K562 (cell line): ENCODE results near the gene POLA1. TPM values are rescaled to one million over a fixed set of nuclear protein-coding genes. Genes with fewer than 3 reads are reported as not detected.

ENCODE experiments used
- ATAC-seq: fragments of 200-7000 bp; cut with Tn5 transposase; 3 replicates; pipeline ENCODE4 v1.9.1; 2020; ENCODE audit warnings: moderate library complexity
- BruUV-seq: library from RNA; stranded (reverse); fragments of 400-500 nt; replicated peaks from 2 replicates; lab custom pipeline; 2021; lab: Mats Ljungman, UMichigan
- CTCF ChIA-PET: fragments of 300-600 bp; formaldehyde crosslinking; extraction: SDS; loops from one replicate; lab custom pipeline; 2021; ENCODE audit warnings: low intra/inter-chr PET ratio; lab: Yijun Ruan, JAX
- POLR2A ChIA-PET: fragments of 300-600, 350-650 bp; sonication (Branson Sonifier 250); formaldehyde crosslinking; extraction: SDS; loops from one replicate; lab custom pipeline; 2021; ENCODE audit warnings: antibody characterized with exemption, inconsistent platforms; lab: Yijun Ruan, JAX
- DNase-seq, 4 experiments: peaks; one replicate each; pipeline versions ENCODE4 v3.0.0 to v3.0.0-alpha.2; 2011 to 2018; ENCODE audit warnings: low spot score in 3 of 4, mixed read lengths in 3 of 4; ENCODE audit errors: extremely low read depth in 1 of 4
- FAIRE-seq: peaks from 2 replicates; lab custom pipeline; 2011; peaks lifted over from hg19 to GRCh38; lab: Jason Lieb, UNC
- H2AFZ ChIP-seq: 2 replicates; pipeline ENCODE4 v1.6.0; 2011; ENCODE audit warnings: low read depth, low read length, control low read depth, inconsistent platforms
- H3K27ac ChIP-seq: fragments of 200-600 bp; 3 replicates; pipeline ENCODE4 v1.8.0; 2011; ENCODE audit warnings: low read depth, mild to moderate bottlenecking, control low read depth, inconsistent platforms, low read length, moderate library complexity, mixed read lengths; ENCODE audit errors: extremely low read depth
- H3K27me3 ChIP-seq, 2 experiments: fragments of 300-600 bp in 1 of 2; 2 replicates in 1 of 2; 3 replicates in 1 of 2; pipeline versions ENCODE4 v1.6.0 to v1.8.0; 2011; ENCODE audit warnings: inconsistent platforms in 2 of 2, low read length in 2 of 2, mild to moderate bottlenecking in 1 of 2, mixed read lengths in 1 of 2, moderate library complexity in 1 of 2; ENCODE audit not compliant: control insufficient read depth in 2 of 2, insufficient read depth in 2 of 2
- H3K36me3 ChIP-seq: fragments of 300-600 bp; 3 replicates; pipeline ENCODE4 v1.8.0; 2011; ENCODE audit warnings: mild to moderate bottlenecking, low read length, inconsistent platforms; ENCODE audit not compliant: control insufficient read depth, insufficient read depth
- H3K4me1 ChIP-seq, 2 experiments: fragments of 200-600 bp in 1 of 2; replicated peaks in 1 of 2; 2 replicates in 1 of 2; 3 replicates in 1 of 2; pipeline versions ENCODE4 v1.5.1 to v1.8.0; 2011; ENCODE audit warnings: inconsistent platforms in 2 of 2, low read length in 2 of 2, mild to moderate bottlenecking in 1 of 2, mixed read lengths in 1 of 2, moderate library complexity in 1 of 2; ENCODE audit not compliant: control insufficient read depth in 2 of 2, insufficient read depth in 2 of 2
- H3K4me2 ChIP-seq: 2 replicates; pipeline ENCODE4 v1.6.1; 2011; ENCODE audit warnings: low read length, control low read depth, inconsistent platforms, mixed read lengths; ENCODE audit not compliant: insufficient read depth
- H3K4me3 ChIP-seq: fragments of 200-600 bp; sonication (generic), shearing (Covaris generic); 2 replicates; pipeline ENCODE4 v1.5.1; 2016; ENCODE audit warnings: control low read depth, inconsistent platforms
- H3K79me2 ChIP-seq: fragments of 200-600 bp; 3 replicates; pipeline ENCODE4 v1.8.0; 2011; ENCODE audit warnings: low read length, inconsistent platforms; ENCODE audit not compliant: control insufficient read depth, insufficient read depth
- H3K9ac ChIP-seq, 2 experiments: 2 replicates each; pipeline versions ENCODE4 v1.6.0 to v1.6.1; 2011; ENCODE audit warnings: low read depth in 2 of 2, low read length in 2 of 2, control low read depth in 1 of 2, inconsistent platforms in 1 of 2, mild to moderate bottlenecking in 1 of 2, mixed read lengths in 1 of 2; ENCODE audit not compliant: insufficient read depth in 1 of 2
- H3K9me1 ChIP-seq: one replicate; pipeline ENCODE4 v1.6.0; 2011; ENCODE audit warnings: inconsistent platforms, mild to moderate bottlenecking, low read length, moderate library complexity; ENCODE audit not compliant: control insufficient read depth, insufficient read depth
- H3K9me3 ChIP-seq: replicated peaks from 2 replicates; pipeline ENCODE4 v1.5.1; 2011; ENCODE audit warnings: low read depth, low read length, inconsistent platforms; ENCODE audit not compliant: control insufficient read depth, insufficient read depth
- H4K20me1 ChIP-seq: replicated peaks from 2 replicates; pipeline ENCODE4 v1.6.1; 2011; ENCODE audit warnings: low read length, inconsistent platforms, mixed read lengths; ENCODE audit not compliant: control insufficient read depth, insufficient read depth
- ILF3 ChIP-seq: fragments of 450-650 bp; IDR thresholded peaks from 2 replicates; pipeline ENCODE4 v1.6.1; 2018; ENCODE audit warnings: antibody characterized with exemption, mild to moderate bottlenecking, moderate library complexity, borderline replicate concordance
- KAT7 ChIP-seq: sonication (generic); formaldehyde crosslinking; IDR thresholded peaks from 2 replicates; pipeline ENCODE4 v1.8.0; 2022; ENCODE audit warnings: missing genetic modification reagents, mild to moderate bottlenecking, borderline replicate concordance
- NCOA2 ChIP-seq, 2 experiments: fragments of 450-650 bp; IDR thresholded peaks; 2 replicates each; pipeline ENCODE4 v1.6.1; 2018; ENCODE audit warnings: mild to moderate bottlenecking in 2 of 2, moderate library complexity in 1 of 2; ENCODE audit not compliant: partially characterized antibody in 2 of 2
- NFRKB ChIP-seq: fragments of 450-650 bp; IDR thresholded peaks from 2 replicates; pipeline ENCODE4 v1.6.1; 2016; ENCODE audit warnings: low read depth
- POLR2G ChIP-seq: fragments of 200-400 bp; formaldehyde crosslinking; IDR thresholded peaks from 2 replicates; pipeline ENCODE4 v1.6.1; 2017; ENCODE audit warnings: low read depth, mild to moderate bottlenecking, antibody characterized with exemption, low read length, moderate library complexity
- PURB ChIP-seq: sonication (generic); formaldehyde crosslinking; IDR thresholded peaks from 2 replicates; pipeline ENCODE4 v1.9.0; 2021; ENCODE audit warnings: low read depth, mild to moderate bottlenecking, missing genetic modification reagents
- RBM22 ChIP-seq: fragments of 200-400 bp; formaldehyde crosslinking; IDR thresholded peaks from 2 replicates; pipeline ENCODE4 v1.6.1; 2018; ENCODE audit warnings: low read length, low read depth; ENCODE audit not compliant: poor library complexity, severe bottlenecking
- TRIM28 ChIP-seq: fragments of 450-650 bp; IDR thresholded peaks from 2 replicates; pipeline ENCODE4 v1.6.1; 2017
- USF2 ChIP-seq: sonication (generic); formaldehyde crosslinking; IDR thresholded peaks from 2 replicates; pipeline ENCODE4 v1.5.0; 2020; ENCODE audit warnings: missing genetic modification reagents
- ZKSCAN8 ChIP-seq: fragments of 200-800 bp; sonication (Bioruptor generic); IDR thresholded peaks from 2 replicates; pipeline ENCODE4 v1.6.1; 2016; ENCODE audit warnings: missing genetic modification characterization, missing compliant biosample characterization
- ZNF140 ChIP-seq: fragments of 250-450 bp; sonication (Bioruptor Pico); IDR thresholded peaks from 2 replicates; pipeline ENCODE4 v1.8.0; 2021; ENCODE audit warnings: moderate library complexity, mild to moderate bottlenecking, inconsistent platforms
- ZNF696 ChIP-seq: fragments of 250-450 bp; sonication (Bioruptor Pico); conservative IDR thresholded peaks from 2 replicates; pipeline ENCODE4 v1.4.0; 2020; ENCODE audit warnings: mild to moderate bottlenecking, moderate library complexity
- ZNF707 ChIP-seq: fragments of 250-450 bp; sonication (Bioruptor Pico); conservative IDR thresholded peaks from 2 replicates; pipeline ENCODE4 v1.8.0; 2022; ENCODE audit warnings: inconsistent platforms, mild to moderate bottlenecking, moderate library complexity
- WGBS: fragments of 100-300 bp; shearing (Covaris generic); methylation state at CpG from one replicate; pipeline ENCODE4 v1.1.6; 2016; ENCODE audit warnings: low coverage, mixed read lengths; ENCODE audit not compliant: insufficient coverage; ENCODE audit errors: missing lambda C conversion rate; 5-methylcytosine and 5-hydroxymethylcytosine counted together
- in situ Hi-C: fragments of 300-500 bp; cut with MboI; formaldehyde crosslinking; loops from 4 replicates; pipeline ENCODE4 v1.15.0; 2018; ENCODE audit warnings: inconsistent platforms, mixed read lengths
- intact Hi-C: fragments of 100-400 bp; cut with micrococcal nuclease; formaldehyde crosslinking; loops from 2 replicates; pipeline ENCODE4 v1.14.2; 2022
- polyA plus RNA-seq, 8 experiments: library from polyadenylated mRNA; depleted of rRNA in 4 of 8; stranded (reverse) in 5 of 8; unstranded in 3 of 8; fragments of >200 nt; fragmentation: Nextera tagmentation in 2 of 8; fragmentation: Illumina TruSeq in 1 of 8; extraction: Ambion mirVana in 2 of 8; extraction: Trizol in 1 of 8; gene quantifications; 2 replicates each; pipeline versions ENCODE4 v1.2.1 to v1.2.3, GENCODE V29; 2011 to 2014; ENCODE audit warnings: inconsistent platforms in 1 of 8, missing spikeins in 1 of 8
- total RNA-seq, 7 experiments: library from RNA; depleted of rRNA in 6 of 7; stranded (reverse); fragments of >200 nt in 6 of 7; fragmentation: Illumina TruSeq in 2 of 7; extraction: Trizol in 2 of 7; gene quantifications; 2 replicates each; pipeline versions ENCODE4 v1.2.1 to v1.2.3, GENCODE V29; 2011 to 2021; ENCODE audit warnings: low replicate concordance in 1 of 7
- TF ChIP-seq, protein P1 (sequence below), 2 experiments: fragments of 200-800 bp in 1 of 2; sonication (Bioruptor generic) in 1 of 2; sonication (generic) in 1 of 2; formaldehyde crosslinking in 1 of 2; IDR thresholded peaks in 1 of 2; conservative IDR thresholded peaks in 1 of 2; 2 replicates each; pipeline versions ENCODE4 v1.5.0 to v1.6.1; 2016 to 2020; ENCODE audit warnings: missing compliant biosample characterization in 1 of 2, missing genetic modification characterization in 1 of 2, missing genetic modification reagents in 1 of 2

POLA1 gene
- total and polyA plus RNA-seq, 9 of the 15 experiments (the other 6 are each of a cell fraction or from before 2014, with no cell fraction given) = 8.6 to 48.4 (median 27.4) TPM

DNA sequence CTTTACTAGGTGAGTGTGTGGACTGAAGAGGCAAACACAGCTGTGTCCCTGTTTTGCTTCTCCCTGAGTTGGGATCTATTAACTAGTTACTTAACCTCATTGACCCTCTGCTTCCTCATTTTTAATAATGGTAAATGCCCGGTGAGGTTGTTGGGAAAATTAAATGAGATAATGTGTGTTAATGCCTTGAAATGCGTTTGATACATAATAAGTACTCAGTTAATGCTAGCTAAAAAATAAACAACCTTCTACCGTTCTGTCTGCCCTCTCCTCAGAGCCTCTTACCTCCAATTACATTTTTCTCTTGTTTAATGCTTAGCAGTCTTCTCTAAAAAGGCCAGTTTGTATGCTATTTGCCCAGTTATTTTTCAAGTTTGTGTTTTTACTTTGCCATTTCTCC, 70.3 kb downstream of the POLA1 start:
- no peaks in the 10 kb centered on the region for H4K20me1 ChIP-seq
- H3K27me3 ChIP-seq = no peaks in the 10 kb centered on the region
- H3K27ac ChIP-seq = no peak overlapping the region
- no peak overlapping the region for H3K4me3 ChIP-seq
- no peaks in the 10 kb centered on the region for H3K4me1 ChIP-seq
- peaks cover 82% of the 10 kb centered on the region for H3K36me3 ChIP-seq
- DNase-seq = no peak
- in situ Hi-C loops = no loop called here
- intact Hi-C loops = no loop called here
- no TSS peak for BruUV-seq
- H3K9me3 ChIP-seq = no peaks in the 10 kb centered on the region
- no peaks in the 10 kb centered on the region for H3K9me1 ChIP-seq
- ATAC-seq = no peak
- CTCF ChIA-PET = no interaction called here
- no peak for FAIRE-seq
- H3K4me2 ChIP-seq = no peak overlapping the region
- H3K9ac ChIP-seq = no peak overlapping the region
- POLR2A ChIA-PET = no interaction called here
- 69% methylated on average over 3 of the region's 3 CpGs for WGBS
- no peaks in the 10 kb centered on the region for H3K79me2 ChIP-seq
- H2AFZ ChIP-seq = no peak overlapping the region
- no peak for TF ChIP-seq ZNF696 (CRISPR knock-in tag)
- TF ChIP-seq POLR2G = no peak
- no peak for TF ChIP-seq NCOA2 (IDR thresholded peaks at IDR 0.05; ENCODE audit: partially characterized antibody in 2 of 2)
- TF ChIP-seq TRIM28 = no peak
- TF ChIP-seq ZNF707 (CRISPR knock-in tag) = no peak
- no peak for TF ChIP-seq NFRKB
- TF ChIP-seq, protein P1, sequence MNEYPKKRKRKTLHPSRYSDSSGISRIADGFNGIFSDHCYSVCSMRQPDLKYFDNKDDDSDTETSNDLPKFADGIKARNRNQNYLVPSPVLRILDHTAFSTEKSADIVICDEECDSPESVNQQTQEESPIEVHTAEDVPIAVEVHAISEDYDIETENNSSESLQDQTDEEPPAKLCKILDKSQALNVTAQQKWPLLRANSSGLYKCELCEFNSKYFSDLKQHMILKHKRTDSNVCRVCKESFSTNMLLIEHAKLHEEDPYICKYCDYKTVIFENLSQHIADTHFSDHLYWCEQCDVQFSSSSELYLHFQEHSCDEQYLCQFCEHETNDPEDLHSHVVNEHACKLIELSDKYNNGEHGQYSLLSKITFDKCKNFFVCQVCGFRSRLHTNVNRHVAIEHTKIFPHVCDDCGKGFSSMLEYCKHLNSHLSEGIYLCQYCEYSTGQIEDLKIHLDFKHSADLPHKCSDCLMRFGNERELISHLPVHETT (CRISPR knock-in tag; conservative IDR thresholded peaks at IDR 0.05 in 1 of 2, IDR thresholded peaks at IDR 0.05 in 1 of 2) = no peak
- no peak for TF ChIP-seq ZNF140 (CRISPR knock-in tag)
- TF ChIP-seq PURB (CRISPR knock-in tag) = no peak
- no peak for TF ChIP-seq ZKSCAN8 (CRISPR knock-in tag)
- TF ChIP-seq ILF3 = no peak
- no peak for TF ChIP-seq RBM22
- TF ChIP-seq USF2 = no peak
- no peak for TF ChIP-seq KAT7
